Thymus (tissue), 11 donors: ENCODE measurements around the gene BCAS2. TPM values are rescaled to one million over a fixed set of nuclear protein-coding genes. Genes with fewer than 3 reads are reported as not detected.

Source experiments
- DNase-seq, 9 donors: peaks; one replicate each; pipeline ENCODE4 v3.0.0-alpha.2; 2013; ENCODE audit warnings: low spot score in 9 of 9, low read depth in 6 of 9, missing footprints in 1 of 9
- H3K27ac ChIP-seq, 2 donors: one replicate each; pipeline ENCODE4 v1.5.1; 2013; ENCODE audit warnings: control low read depth in 1 of 2, low read depth in 1 of 2, low read length in 1 of 2, mild to moderate bottlenecking in 1 of 2, moderate library complexity in 1 of 2
- H3K27me3 ChIP-seq, 2 donors: one replicate each; pipeline ENCODE4 v1.5.1; 2013; ENCODE audit warnings: low read length in 1 of 2; ENCODE audit not compliant: control insufficient read depth in 2 of 2, insufficient read depth in 1 of 2
- H3K36me3 ChIP-seq, 2 donors: one replicate each; pipeline ENCODE4 v1.5.1; 2013; ENCODE audit warnings: low read length in 1 of 2, mild to moderate bottlenecking in 1 of 2, moderate library complexity in 1 of 2; ENCODE audit not compliant: control insufficient read depth in 2 of 2, insufficient read depth in 2 of 2
- H3K4me1 ChIP-seq, 2 donors: one replicate each; pipeline ENCODE4 v1.5.1; 2013; ENCODE audit warnings: low read length in 2 of 2; ENCODE audit not compliant: control insufficient read depth in 2 of 2, insufficient read depth in 2 of 2
- H3K4me3 ChIP-seq, 2 donors: one replicate each; pipeline ENCODE4 v1.5.1; 2013; ENCODE audit warnings: low read length in 2 of 2, control low read depth in 1 of 2, mild to moderate bottlenecking in 1 of 2
- H3K9me3 ChIP-seq, 2 donors: one replicate each; pipeline ENCODE4 v1.5.1; 2013; ENCODE audit warnings: low read length in 1 of 2, mild to moderate bottlenecking in 1 of 2; ENCODE audit not compliant: control insufficient read depth in 2 of 2, insufficient read depth in 1 of 2
- WGBS: extraction: QIAGEN DNeasy Blood & Tissue Kit; methylation state at CpG from one replicate; pipeline ENCODE4 v1.1.7; 2013; 5-methylcytosine and 5-hydroxymethylcytosine counted together
- polyA plus RNA-seq: library from polyadenylated mRNA; stranded (reverse); fragments of 200-250 nt; gene quantifications from one replicate; pipeline ENCODE4 v1.2.3, GENCODE V29; 2013
- total RNA-seq: library from RNA; stranded (reverse); fragments of 120-200 nt; gene quantifications from one replicate; pipeline ENCODE4 v1.2.4, GENCODE V29; 2013
- donor health status: healthy.

BCAS2 gene
- total and polyA plus RNA-seq, 2 donors: 46.3 to 57.8 TPM

DNA sequence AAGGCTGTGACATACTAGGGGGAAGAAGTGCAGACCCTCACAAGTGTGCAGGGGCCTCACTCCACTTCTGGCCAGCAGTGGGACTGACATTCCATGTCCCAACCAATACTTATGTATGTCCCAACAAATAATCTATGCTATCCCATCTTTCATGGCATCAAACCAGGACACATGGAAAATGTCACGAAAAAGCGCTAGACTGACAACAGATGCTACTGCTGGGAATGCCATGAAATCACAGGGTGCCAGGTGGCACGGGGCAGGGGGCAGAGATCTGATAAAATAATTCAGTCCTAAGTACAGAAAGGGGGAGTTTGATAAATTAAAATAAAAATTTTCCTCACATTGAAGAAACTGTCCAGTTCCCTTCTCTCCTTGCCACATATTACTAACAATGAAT, 27.6 kb upstream of the BCAS2 start:
- Histone ChIP-seq H3K4me3 (no peak overlapping the region), H3K4me1 (no peaks in the 10 kb centered on the region), H3K27me3 (peaks cover 0 to 4% of the 10 kb centered on the region in 2 donors), H3K9me3 (no peaks in the 10 kb centered on the region), H3K27ac (no peak overlapping the region), H3K36me3 (no peaks in the 10 kb centered on the region)
- DNase-seq: no peak
- 93% methylated on average over 3 of the region's 3 CpGs for WGBS

DNA sequence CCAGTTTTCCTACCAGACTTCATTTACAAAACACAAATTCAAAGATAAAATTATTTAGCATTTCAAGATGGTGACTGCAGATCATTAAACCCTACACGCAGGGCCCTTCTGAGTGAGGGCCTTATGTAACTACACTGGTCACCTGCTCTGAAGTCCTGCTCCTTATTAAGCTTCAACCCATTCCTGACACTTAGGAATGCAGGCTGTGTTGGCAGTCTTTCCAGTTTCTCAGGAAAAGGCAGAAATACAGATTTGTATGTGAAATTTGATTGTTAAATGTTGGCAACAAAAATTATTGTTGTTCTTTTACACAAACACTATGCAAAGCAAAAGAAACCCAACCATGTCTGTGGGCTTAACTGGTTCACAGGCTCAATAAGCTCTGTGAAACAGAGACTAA, 25.8 kb upstream of the BCAS2 start:
- Histone ChIP-seq H3K27me3 (peaks cover 0 to 5% of the 10 kb centered on the region in 2 donors), H3K36me3 (no peaks in the 10 kb centered on the region), H3K27ac (no peak overlapping the region), H3K4me3 (no peak overlapping the region), H3K9me3 (no peaks in the 10 kb centered on the region), H3K4me1 (no peaks in the 10 kb centered on the region)
- DNase-seq: no peak
- WGBS: 92% methylated on average over 1 of the region's 1 CpG

DNA sequence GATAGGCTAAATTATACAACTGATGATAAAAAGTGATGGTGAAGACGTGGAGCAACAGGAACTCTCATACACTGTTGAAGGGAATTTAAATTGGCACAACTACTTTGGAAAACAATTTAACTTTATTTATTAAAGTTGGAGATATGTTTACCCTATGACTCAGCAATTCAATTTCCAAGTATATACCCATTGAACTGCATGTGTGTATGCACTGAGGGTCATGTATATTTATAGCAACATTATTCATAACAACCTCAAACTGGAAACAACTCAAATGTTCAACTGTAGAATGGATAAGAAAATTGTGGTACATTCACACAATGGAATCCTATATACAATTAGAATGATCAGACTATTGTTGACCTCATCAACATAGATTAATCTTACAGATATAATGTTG, 16.5 kb upstream of the BCAS2 start:
- H3K36me3 ChIP-seq: no peaks in the 10 kb centered on the region
- no peak overlapping the region for H3K27ac ChIP-seq
- H3K27me3 ChIP-seq: peaks cover 0 to 2% of the 10 kb centered on the region in 2 donors
- H3K9me3 ChIP-seq: no peaks in the 10 kb centered on the region
- H3K4me1 ChIP-seq: no peaks in the 10 kb centered on the region
- 91% methylated on average over 1 of the region's 1 CpG for WGBS
- no peak overlapping the region for H3K4me3 ChIP-seq
- no peak for DNase-seq

DNA sequence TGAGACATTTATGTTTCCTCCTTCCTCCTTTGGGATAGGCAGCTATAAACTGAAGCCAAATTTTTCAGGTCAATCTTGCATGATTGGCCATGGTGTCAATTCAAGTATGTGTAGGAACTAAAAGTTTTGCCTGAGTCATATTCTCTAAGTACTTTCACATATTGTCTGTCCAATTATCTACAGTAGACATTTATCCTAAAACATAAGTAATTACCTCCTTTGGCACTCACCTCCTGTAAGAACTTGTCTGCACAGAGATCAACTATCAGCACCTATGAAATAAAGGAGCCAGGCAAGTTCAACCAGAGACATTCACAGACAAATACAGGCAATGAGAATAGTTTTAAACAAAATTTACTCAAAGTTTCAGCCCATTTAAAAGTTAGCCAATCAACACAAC, 14.2 kb upstream of the BCAS2 start:
- DNase-seq: no peak
- H3K27me3 ChIP-seq: peaks cover 0 to 2% of the 10 kb centered on the region in 2 donors
- no peak overlapping the region for H3K27ac ChIP-seq
- H3K36me3 ChIP-seq: no peaks in the 10 kb centered on the region
- H3K9me3 ChIP-seq: no peaks in the 10 kb centered on the region
- H3K4me1 ChIP-seq: no peaks in the 10 kb centered on the region
- H3K4me3 ChIP-seq: no peak overlapping the region

DNA sequence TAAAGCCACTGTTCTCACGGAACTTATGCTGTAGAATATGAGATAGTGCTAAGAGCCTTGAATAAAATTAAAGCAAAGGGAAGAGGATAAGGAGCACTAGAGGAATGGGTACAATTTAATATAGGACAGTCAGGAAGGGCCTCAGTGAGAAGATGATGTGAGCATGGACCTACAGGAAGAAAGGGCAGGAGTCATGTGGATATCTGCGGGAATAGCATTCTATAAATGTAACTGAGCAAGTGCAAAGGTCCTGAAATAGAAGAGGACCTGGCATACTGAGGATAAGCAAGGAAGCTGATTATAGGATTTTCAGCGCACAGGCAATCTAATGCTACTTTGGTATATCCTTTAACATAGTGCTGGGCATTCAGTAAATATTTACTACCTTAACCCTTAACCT, 12.6 kb upstream of the BCAS2 start:
- DNase-seq: no peak
- Histone ChIP-seq H3K27me3 (peaks cover 0 to 3% of the 10 kb centered on the region in 2 donors), H3K27ac (no peak overlapping the region), H3K4me1 (no peaks in the 10 kb centered on the region), H3K9me3 (no peaks in the 10 kb centered on the region), H3K36me3 (no peaks in the 10 kb centered on the region), H3K4me3 (no peak overlapping the region)
- WGBS: 99% methylated on average over 3 of the region's 3 CpGs

DNA sequence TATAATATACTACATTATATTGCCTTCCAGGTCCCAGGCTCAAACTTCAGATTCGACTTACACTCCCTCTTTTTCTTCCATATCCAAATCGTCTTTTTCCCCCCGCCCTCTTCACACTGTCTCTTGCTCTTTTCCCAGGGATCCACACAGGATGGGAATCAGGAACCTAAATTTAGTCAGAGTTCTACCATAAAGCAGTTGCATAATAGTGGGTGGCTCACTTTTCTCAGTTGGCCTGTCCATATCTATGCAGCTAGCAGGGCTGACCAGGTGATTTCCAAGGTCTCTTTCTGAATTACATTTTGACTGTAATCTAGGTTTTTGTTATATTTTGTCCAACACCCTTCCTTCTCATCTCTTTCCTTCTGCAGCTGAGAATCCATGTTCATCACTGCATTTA, 7.7 kb upstream of the BCAS2 start:
- Histone ChIP-seq H3K9me3 (no peaks in the 10 kb centered on the region), H3K4me3 (no peak overlapping the region), H3K27ac (no peak overlapping the region), H3K4me1 (no peaks in the 10 kb centered on the region), H3K27me3 (peaks cover 2 to 11% of the 10 kb centered on the region in 2 donors), H3K36me3 (no peaks in the 10 kb centered on the region)
- no peak for DNase-seq
- 89% methylated on average over 3 of the region's 3 CpGs for WGBS

DNA sequence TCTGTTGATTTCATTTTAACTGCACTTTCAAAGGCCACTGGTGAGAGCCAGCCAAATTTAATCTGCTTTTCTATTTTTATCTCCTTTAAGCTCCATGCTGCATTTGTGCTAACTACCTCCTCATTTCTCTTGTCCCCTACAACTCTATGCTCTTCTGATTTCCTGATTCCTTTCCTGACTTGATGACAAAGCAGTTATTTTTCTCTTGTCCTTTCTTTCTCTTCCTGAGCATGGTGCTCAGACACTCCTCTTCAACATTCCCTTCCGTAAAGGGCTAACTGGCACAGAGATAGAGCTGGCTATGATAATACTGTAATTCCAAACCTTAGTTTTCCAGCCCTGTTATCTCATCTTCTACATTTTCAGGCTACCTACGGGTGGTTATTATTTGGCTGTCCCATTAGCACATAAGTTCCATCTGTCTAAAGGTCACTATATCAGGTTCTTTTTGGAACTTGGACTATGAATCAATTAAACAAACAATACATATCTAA, 6.8 kb upstream of the BCAS2 start:
- H3K27me3 ChIP-seq: peaks cover 2 to 10% of the 10 kb centered on the region in 2 donors
- no peaks in the 10 kb centered on the region for H3K4me1 ChIP-seq
- H3K9me3 ChIP-seq: no peaks in the 10 kb centered on the region
- no peaks in the 10 kb centered on the region for H3K36me3 ChIP-seq
- no peak overlapping the region for H3K4me3 ChIP-seq
- DNase-seq: no peak
- H3K27ac ChIP-seq: no peak overlapping the region
- WGBS: 94% methylated on average over 2 of the region's 2 CpGs

DNA sequence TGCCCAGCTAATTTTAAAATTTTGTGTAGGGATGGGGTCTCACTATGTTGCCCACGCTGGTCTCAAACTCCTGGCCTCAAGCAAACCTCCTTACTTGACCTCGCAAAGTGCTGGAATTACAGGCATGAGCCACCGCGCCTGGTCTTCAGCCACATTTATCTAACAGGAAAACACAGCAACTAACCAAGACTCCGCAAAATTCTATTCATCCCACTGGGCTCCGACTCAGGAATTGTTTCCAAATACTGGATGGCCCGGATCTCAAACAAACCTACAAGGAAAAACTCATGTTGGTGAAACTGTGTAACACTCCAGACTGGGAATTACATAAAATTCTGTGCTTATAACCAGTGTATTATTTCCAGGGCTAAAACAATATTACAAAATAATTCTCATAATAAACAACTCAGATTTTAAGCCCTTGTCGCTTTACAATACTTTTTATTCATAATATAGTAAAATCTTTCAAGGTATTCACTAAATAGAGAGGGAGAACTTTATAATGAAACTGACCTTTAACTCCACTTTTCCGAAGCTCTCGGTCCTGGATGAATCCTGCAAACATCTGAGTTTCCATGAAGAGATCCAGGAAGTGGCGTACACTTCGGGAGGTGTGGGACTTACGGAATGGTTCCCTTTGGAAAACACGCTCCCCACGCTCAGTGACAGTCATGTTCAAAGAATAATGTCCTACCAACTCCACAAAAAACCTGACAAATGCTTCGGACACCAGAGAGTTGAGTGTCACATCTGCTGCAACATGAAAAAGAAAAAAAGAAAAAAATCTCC, 6.0 kb upstream of the BCAS2 start:
- no peaks in the 10 kb centered on the region for H3K9me3 ChIP-seq
- H3K27ac ChIP-seq: no peak overlapping the region
- H3K36me3 ChIP-seq: no peaks in the 10 kb centered on the region
- DNase-seq: no peak
- no peaks in the 10 kb centered on the region for H3K4me1 ChIP-seq
- peaks cover 2 to 10% of the 10 kb centered on the region in 2 donors for H3K27me3 ChIP-seq
- WGBS: 97% methylated on average over 16 of the region's 16 CpGs
- H3K4me3 ChIP-seq: no peak overlapping the region

DNA sequence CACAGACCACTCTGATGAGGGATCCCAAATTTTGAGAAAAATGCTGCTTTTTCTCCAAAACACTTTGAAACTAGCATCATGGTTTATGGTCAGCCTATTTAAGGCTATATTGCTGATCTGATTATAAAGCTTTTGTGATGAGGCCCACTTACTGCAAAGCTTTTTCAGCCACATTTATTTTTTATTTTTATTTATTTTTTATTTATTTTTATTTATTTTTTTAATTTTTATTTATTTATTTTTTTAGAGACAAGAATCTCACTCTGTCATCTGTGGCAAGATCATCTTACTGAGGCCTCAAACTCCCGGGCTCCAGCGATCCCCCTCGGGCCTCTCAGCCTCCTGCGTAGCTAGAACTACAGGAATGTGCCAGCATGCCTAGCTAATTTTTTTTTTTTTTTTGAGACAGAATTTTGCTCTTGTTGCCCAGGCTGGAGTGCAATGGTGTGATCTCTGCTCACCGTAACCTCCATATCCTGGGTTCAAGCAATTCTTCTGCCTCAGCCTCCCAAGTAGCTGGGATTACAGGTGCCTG, 5.2 kb upstream of the BCAS2 start:
- peaks cover 2 to 10% of the 10 kb centered on the region in 2 donors for H3K27me3 ChIP-seq

More for the DNA sequence above, 5.2 kb upstream of the BCAS2 start:
- Histone ChIP-seq H3K27ac (no peak overlapping the region), H3K4me1 (peaks cover 3 to 5% of the 10 kb centered on the region in 2 donors), H3K4me3 (no peak overlapping the region), H3K9me3 (peaks cover 0 to 4% of the 10 kb centered on the region in 2 donors), H3K36me3 (no peaks in the 10 kb centered on the region)
- no peak for DNase-seq
- 98% methylated on average over 5 of the region's 5 CpGs for WGBS
